GM18873 (cell line): ENCODE results near the gene CEACAM4.
"Not testable (repeated sequence)": the region's sequence is repeated elsewhere in the genome, so short reads cannot be mapped to it uniquely, and the experiment has no call there.

Source experiments
- ATAC-seq: cut with Tn5 transposase; IDR thresholded peaks from one replicate; pipeline ENCODE4 v1.9.1; 2021; ENCODE audit warnings: mild to moderate bottlenecking, moderate library complexity, moderate number of reproducible peaks; ENCODE audit not compliant: unreplicated experiment, low FRiP score

The CEACAM4 gene

DNA sequence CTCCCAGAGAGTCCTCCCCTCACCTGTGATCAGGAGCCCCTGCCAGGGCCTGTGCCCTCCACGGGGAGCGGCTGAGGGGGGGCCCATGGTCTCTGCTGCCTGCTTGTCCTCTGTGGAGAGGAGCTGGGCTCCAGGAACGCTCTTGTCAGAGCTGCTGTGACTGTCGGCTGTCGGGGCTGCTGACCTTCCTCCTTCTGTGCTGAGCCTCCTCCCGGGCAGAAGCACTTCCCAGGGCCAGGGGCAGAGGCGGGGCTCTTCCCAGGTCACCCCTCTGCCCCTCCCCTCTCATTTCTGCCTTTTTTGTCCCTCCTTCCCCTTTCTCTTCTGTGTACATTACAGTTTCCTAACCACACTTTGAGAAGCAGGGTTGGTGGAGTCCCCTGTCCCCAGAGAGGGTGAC lies at the start of gene CEACAM4:
CEACAM4 (minus strand) TSS at position 198 of the 400 bp plus-strand sequence; CDS start at position 87, 111 bp downstream.
- no peak for ATAC-seq

DNA sequence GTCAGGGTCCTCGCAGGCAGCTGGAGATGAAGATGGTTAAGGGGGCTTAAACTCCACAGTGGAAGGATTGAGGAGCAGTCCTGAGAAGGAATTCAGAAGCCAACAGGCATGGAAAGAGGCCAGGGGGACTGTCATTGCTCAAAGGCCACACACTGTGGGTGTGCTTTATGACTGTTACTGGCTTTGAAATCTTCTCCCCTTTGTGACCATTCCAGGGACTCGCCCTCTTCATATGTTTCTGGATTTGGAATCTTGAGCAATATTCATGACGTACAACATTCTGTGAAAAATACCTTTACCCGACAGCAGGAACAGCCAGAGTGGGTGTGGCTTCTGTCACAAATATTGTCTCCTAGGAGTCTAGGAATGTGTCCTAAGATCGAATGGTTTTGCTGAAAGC lies 44.6 kb upstream of the CEACAM4 start:
- no peak for ATAC-seq

DNA sequence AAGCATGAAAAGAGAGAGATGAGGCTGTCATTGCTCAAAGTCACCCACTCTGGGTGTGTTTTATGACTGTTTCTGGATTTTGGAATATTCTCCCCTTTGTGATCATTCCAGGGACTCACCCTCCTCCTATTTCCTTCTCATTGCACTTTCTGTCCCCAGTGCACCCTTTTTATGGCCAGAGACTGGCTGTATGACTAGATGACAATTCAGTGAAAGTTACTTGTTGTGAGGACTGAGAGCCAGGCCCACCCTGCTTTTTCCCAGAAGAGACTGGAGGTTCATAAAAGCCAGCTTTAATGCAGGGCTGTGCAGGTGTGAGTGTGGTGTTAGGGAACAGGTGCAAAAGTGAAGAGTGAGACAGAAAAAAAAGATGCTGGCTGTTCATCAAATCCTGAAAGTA lies 43.9 kb upstream of the CEACAM4 start:
- no peak for ATAC-seq

DNA sequence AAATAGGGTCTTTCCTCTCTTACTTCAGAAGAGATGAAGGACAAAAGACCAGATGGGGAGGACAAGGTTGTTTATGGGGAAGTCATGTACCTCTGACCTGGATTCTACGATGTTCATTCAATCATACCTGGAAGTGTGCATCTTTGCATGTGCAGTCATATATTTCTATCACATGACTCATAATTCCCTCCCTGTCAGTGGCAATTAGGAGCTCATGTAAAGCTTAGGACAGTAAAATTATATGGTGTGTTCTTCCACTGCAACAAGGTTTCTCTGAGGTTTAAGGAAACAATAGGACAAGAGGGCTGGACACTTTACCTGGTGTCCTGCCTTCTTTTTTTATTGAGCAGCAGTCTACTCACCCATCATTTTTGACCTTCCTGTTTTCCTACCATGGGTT lies 41.4 kb upstream of the CEACAM4 start:
- ATAC-seq, result no peak

DNA sequence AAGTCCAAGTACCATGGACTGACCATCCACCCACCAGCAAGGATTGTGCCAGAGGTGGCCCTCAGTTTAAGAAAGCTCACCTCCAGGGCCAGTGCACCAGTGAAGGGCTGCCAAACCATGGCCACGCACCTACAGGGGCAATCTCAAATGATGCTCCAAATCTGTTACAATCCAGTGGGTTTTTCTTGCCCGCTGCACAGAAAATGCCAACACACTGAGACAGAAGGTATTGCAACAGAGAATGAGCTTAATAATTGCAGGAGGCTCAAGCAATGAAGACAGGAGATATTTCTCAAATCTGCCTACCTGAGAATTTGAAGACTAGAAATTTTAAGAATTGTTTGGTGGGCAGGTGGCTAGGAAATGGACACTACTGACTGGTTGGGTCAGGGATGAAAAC lies 39.2 kb upstream of the CEACAM4 start:
- ATAC-seq, result no peak

DNA sequence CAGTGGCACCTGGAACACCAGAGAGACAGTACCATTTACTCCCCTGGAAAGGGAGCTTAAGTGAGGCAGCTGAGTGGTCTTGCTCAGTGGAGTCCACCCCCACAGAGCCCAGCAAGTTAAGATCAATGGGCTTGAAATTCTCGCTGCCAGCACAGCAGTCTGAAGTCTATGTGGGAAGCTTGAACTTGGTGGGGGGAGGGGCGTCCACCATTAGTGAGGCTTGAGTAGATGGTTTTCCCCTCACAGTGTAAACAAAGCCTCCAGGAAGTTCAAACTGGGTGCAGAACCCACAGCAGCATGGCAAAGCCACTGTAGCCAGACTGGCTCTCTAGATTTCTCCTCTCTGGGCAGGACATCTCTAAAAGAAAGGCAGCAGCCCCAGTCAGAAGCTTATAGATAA lies 30.3 kb upstream of the CEACAM4 start:
- no peak for ATAC-seq

DNA sequence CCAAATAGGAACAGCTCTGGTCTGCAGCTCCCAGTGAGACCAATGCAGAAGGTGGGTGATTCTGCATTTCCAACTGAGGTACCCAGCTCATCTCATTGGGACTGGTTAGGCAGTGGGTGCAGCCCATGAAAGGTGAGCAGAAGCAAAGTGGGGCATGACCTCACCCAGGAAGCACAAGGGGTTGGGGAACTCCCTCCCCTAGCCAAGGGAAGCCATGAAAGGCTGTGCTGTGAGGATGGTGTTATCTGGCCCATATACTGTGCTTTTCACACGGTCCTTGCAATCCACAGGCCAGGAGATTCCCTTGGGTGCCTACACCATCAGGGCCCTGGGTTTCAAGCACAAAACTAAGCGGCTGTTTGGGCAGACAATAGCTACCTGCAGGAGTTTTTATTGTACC lies 29.9 kb upstream of the CEACAM4 start:
- ATAC-seq, result not testable (repeated sequence)

DNA sequence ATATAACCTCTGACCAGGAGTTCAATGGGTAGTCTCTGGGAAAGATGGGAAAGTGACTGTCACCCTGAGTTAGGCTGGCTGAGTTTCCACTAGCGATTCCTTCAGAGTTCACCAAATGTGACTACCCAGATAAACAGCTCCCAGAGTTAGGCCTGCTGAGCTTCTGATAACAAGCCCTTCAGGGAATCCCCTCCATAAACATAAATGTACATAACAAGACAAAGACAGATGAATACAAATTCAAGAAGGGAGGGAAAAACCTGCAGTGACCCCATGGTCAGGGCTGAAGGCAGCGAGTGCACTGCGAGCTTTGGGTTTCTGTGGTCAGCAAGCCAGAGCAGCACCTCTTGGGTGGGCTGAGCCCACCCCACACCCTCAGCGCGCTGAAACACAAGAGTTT lies 25.4 kb upstream of the CEACAM4 start:
- no peak for ATAC-seq

DNA sequence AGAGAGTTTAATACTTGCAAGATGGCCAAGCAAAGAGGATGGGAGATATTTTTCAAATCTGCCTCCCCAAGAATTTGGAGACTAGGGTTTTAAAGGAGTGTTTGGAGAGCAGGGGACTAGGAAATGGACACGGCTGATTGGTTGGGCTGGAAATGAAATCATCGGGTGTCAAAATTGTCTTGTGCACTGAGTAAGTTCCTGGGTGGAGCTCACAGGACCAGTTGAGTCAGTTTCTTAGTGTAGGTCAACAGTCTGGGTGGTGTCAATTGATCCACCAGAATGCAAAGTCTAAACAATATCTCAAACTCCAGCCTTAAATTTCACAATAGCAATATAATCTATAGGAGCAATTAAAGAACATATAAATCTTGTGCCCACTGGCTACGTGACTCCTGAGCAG lies 23.0 kb upstream of the CEACAM4 start:
- no peak for ATAC-seq

DNA sequence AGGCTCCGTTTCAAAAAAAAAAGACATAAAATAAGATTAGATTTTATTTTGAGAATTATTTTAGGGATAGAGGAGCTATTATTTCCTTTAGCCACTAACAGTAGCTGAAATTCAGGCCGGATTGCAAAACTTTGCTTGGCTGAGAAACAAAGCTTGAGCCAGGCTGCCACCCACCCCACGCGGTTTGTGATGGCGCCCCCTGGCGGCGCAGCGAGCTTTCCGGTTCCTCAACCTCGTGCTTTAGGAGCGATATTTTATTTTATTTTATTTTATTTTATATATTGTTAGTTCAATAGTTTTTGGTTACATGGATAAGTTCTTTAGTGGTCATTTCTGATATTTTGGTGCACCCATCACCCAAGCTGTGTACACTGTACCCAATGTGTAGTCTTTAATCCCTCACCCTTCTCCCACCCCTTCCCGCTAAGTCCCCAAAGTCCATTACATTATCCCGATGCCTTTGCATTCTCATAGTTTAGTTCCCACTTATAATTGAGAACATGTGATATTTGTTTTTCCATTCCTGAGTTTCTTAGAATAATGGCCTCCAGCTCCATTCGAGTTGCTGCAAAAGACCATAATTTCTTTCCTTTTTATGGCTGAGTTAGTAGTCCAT lies 19.8 kb upstream of the CEACAM4 start:
- ATAC-seq, result no peak

DNA sequence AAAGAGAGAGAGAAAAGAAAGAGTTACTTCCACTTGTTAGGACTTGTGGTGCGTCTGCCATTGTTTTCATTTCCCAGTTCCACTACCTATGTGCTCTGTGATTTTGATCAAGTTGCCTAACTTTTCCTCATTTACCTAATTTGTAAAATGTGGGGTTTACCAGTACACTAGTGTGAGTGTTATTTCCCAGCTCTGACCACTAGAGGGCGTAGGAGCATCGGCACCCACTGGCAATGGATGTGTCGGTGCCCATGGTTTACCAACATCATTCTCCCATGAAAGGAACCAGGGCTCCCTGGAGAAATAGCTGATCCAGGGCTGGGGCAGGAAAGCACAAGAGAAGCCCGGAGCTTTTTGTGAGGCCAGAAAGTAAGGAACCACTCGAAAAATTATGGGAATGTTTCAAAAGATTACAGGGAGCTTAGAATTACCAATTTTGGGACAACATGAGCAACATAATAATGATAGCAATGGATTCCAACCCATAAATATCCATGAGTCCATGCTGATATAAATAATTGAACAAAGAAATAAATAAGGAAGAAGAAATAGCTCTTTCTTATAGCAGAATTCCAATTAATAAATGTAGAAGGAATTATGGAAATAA lies 15.1 kb upstream of the CEACAM4 start:
- ATAC-seq, result no peak

DNA sequence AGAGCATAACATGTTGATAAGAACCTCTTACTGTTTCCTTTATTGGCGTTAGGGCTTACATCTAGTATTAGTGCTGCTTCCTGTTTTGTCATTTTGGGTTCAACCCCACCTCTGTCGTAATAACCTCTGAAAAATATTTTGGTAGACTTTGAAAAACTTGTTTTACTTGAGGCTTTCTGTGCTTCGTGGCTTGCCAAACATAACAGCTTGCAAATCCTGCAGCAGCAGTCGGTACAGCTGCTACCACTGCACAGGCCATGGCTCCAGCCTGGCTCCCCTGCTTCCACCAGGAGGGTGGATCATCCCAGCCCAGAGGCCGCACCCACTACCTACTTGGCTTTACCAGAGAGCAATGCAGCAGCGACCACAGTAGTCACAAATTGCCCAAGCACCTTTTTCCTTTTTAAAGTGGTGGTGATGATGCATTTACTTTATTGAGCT lies 11.8 kb upstream of the CEACAM4 start:
- ATAC-seq, result no peak

DNA sequence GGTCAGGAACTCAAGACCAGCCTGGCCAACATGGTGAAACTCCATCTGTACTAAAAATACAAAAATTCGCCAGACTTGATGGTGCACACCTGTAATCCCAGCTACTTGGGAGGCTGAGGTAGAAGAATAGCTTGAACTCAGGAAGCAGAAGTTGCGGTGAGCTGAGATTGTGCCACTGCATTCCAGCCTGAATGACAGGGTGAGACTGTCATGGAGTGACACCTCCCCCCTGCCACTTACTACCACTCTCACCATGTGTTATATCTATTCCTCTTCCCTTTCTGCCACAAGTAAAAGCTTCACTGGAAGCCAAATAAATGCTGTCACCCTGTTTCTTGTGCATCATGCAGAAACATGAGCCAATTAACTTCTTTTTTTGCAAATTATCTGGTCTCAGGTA lies 10.6 kb upstream of the CEACAM4 start:
- no peak for ATAC-seq

DNA sequence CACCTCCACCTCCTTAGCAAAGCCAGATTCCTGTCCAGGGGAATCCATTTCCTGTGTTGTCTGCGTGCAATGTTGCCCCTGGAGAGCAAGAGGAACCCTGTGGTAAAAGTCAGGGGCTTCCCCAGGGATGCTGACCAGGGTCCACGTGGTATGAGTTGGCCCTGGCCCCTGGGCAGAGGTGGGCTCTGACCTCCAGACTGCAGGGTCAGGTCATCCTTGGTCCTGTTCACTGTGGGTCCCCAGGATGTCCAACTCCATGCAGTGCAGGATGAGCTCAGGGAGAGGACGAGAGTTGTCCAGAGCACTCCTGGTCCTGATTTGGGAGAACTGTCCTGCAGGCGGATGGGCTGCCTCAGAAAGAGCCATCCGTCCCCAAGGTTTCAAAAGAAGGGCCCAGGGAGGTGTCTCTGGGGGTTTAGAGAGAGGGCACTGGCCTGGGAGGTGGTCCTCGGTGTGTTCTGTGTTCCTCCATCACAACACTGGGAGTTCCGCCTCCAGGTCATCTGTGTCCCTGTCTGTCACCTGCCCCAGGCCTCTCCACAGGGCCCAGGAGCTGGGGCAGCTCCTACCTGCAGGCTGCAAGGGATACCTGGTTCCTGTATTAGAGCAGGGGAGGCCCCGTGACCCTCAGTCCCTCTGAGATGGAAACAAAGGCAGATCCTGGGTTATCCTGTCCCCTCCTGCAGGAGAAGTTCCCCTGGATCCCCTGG lies 1.2 kb upstream of the CEACAM4 start:
- no peak for ATAC-seq

DNA sequence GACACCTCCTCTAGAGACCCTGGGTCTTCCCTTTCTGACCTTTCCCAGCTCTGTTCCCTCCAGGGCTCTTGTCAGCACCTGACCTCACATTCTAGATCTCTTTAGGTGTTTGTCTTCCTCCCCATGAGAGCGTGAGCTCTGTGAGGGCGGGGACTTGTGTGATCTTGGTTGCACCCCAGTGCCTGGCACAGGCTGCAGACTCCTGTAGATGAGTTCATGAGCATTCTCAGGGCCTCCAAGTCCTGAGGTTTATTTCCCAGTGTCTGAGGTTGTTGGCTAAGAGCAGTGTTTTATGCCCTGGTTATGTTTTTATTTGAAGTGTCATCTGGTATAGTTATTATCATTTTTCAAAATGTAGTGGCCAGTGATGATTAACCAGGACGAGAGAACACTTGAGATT lies 596 bp downstream of the CEACAM4 start:
- no peak for ATAC-seq

DNA sequence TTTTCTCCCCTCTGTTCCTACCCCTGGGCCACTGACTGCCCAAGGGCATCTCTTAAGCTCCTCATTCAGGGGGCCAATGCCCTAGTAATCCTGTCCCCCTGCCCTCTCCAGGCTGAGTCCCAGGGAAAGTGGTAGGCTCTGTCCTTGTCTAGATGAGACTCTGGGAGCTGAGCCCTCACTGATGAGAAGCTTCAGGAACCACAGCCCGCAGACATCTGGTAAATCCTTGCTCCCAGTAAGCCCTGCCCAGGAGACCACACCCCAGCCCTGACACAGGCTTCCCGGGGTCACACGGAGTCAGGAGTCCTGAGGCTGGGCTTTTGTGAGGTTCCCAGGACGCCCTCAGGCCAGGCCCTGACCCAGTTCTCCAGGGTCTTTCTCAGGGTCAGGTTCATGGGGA lies 1.9 kb downstream of the CEACAM4 start:
- no peak for ATAC-seq

DNA sequence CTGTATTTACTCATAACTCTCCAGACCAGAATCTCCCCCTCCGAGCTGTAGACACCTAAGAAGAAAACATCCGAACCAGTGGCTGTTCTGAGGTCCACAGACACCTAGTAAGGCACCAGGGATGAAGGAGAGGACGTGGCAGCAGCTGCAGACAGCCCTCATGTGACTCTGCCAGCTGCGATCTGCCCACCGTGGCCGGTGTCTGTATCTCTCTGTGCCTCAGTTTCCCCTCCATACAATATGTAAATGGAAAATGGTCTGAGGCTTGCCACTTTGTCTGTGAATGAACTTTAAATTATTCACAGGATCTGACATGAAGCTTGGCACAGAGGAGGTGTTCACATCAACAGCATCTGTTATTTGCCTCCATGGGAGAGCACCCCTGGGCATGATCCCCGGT lies 2.4 kb downstream of the CEACAM4 start:
- no peak for ATAC-seq

DNA sequence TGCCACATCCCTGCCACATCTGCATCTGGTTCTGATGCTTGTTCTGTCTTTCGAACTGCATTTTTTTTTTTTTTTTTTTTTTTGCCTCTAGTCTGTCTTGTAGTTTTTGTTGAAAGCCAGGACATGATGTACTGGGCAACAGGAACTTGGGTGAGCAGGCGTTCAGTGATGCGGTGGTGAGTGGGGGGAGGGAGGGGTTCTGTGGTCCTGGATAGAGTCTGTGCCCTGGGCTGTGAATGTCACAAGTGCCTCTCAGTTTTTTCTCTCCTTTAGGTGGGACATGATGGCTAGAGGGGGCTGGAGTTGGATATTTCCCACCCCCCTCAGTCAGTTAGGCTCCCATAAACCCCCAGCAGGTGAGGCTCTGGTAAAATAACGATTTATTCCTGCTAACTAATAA lies 3.5 kb downstream of the CEACAM4 start:
- ATAC-seq, result no peak

DNA sequence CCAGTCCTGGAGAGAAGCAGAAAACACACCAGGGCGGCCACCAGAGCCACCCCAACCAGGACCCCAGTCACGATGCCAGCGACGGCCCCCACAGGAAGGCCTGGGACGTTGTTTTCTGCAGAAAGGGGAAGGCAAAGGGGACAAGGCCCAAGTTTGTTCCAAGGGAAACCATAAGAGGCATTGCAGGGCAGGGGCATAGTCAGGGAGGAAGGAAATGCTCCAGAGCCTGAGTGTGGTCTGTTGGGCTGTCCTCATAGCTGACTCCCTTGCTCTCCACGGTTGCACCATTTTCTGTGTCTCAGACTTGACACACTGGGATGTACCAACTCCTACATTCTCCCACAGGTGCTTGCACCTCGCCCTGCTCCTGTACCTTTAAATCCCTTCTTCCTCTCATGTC lies 5.2 kb downstream of the CEACAM4 start:
- ATAC-seq, result no peak

DNA sequence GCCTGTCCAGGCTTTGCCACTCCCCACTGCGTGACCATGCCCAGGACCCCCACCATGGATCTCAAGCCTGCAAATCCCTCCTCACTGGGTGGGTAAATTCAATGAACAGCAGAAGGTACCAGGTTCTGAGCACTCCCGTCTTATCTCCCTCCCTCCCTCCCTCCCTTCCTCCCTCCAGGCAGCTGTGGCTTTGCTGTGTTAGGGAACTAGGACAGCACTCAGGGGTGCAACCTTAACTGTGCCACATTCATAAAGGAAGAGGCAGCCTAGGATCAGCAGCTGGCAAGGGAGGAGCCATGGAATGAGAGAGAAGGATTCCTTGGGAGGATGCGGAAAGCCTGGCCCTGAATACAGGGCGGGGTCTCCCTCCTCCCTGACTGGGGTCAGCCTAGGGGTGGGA lies 5.6 kb downstream of the CEACAM4 start:
- no peak for ATAC-seq

DNA sequence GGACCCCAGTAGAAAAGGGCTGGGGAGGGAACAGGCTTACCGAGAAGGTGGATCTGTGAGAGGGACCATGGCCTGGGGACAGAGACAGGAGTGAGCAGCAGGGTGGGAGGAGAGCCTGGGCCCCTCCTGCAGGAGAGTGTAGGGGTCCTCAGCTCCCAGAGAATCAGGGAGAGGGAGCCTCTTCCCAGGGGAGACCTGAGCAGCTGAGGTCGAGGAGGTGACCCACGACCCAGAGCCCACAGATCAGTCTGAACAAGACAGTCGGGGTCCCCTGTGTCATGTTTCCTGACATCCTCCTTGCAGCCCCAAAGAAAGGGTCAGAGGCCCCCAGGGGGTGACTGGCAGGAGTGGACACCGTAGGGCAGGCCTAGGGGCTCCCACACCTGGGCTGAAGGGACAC lies 6.7 kb downstream of the CEACAM4 start:
- no peak for ATAC-seq

DNA sequence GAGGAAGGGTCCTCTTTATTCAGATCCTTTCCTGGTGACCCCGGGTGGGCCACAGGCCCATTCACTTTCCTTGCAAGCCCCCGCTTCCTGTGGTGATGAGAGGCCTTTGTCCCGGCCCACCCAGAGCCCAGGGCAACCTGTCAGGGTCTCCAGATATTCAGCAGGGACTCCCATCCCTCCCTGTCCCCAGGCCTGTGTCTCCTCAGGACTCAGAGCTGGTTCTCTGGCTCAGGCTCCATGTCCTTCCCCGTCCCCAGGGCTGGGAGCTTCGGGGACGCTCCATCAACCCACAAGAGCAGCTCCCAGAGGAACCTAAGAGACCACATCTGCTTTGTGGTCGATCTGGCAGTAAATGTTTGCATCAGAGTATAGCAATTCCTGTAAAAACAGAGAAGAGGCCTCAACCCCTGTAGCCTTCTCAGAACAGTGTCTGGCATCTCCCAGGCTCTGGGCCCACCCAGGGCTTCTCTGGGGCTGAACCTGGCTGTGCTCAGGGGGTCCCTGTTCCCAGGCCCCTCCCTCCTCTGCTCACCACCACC lies 7.8 kb downstream of the CEACAM4 start:
- no peak for ATAC-seq
